Body of pancreas (tissue), 4 donors: ENCODE measurements around the gene ATE1. TPM values are rescaled to one million over a fixed set of nuclear protein-coding genes. Genes with fewer than 3 reads are reported as not detected.

Experiments
- ATAC-seq: fragments of 150-250 bp; one replicate; pipeline ENCODE4 v1.9.1; 2016
- DNase-seq, 4 donors: peaks; one replicate each; pipeline ENCODE4 v3.0.0-alpha.2; 2019
- H3K27ac ChIP-seq, 4 donors: fragments of 200-600 bp; sonication (generic); 1 replicate in 3 of 4; 2 replicates in 1 of 4; pipeline versions ENCODE4 v1.5.1 to v1.6.1; 2016 to 2019; ENCODE audit warnings: mild to moderate bottlenecking in 1 of 4, mixed read lengths in 1 of 4, moderate library complexity in 1 of 4
- H3K27me3 ChIP-seq, 2 donors: fragments of 200-600 bp; sonication (generic); one replicate each; pipeline ENCODE4 v1.6.0; 2016; ENCODE audit warnings: mild to moderate bottlenecking in 1 of 2
- H3K36me3 ChIP-seq, 2 donors: fragments of 200-600 bp; sonication (generic); replicated peaks in 1 of 2; 2 replicates each; pipeline ENCODE4 v1.5.1; 2016; ENCODE audit warnings: low read depth in 2 of 2; ENCODE audit not compliant: insufficient read depth in 1 of 2
- H3K4me1 ChIP-seq: fragments of 200-600 bp; sonication (generic); one replicate; pipeline ENCODE4 v1.6.0; 2016
- H3K4me3 ChIP-seq, 2 donors: fragments of 200-600 bp; sonication (generic); 1 replicate in 1 of 2; 2 replicates in 1 of 2; pipeline ENCODE4 v1.5.1; 2016 to 2019
- H3K9me3 ChIP-seq, 3 donors: fragments of 200-600 bp; sonication (generic); 1 replicate in 2 of 3; 2 replicates in 1 of 3; pipeline ENCODE4 v1.5.1; 2016
- CTCF ChIP-seq, 7 experiments: fragments of 450-650 bp in 4 of 7; fragments of 200-600 bp in 3 of 7; sonication (generic) in 3 of 7; IDR thresholded peaks; one replicate each; pipeline ENCODE4 v1.5.1; 2016 to 2019; ENCODE audit warnings: antibody characterized with exemption in 7 of 7
- POLR2A ChIP-seq, 3 donors: fragments of 450-650 bp; IDR thresholded peaks; one replicate each; pipeline ENCODE4 v1.6.1; 2016; ENCODE audit warnings: antibody characterized with exemption in 3 of 3, mild to moderate bottlenecking in 2 of 3
- WGBS, 2 donors: methylation state at CpG; one replicate each; pipeline ENCODE4 v1.1.5; 2017; 5-methylcytosine and 5-hydroxymethylcytosine counted together
- intact Hi-C: fragments of 100-400 bp; cut with DNase I; formaldehyde crosslinking; loops from one replicate; pipeline ENCODE4 v1.15.1; 2023
- total RNA-seq, 2 donors: library from RNA; depleted of rRNA; stranded (reverse); fragments of >200 nt; gene quantifications; one replicate each; pipeline ENCODE4 v1.1.0, GENCODE V29; 2016

ATE1 gene
- total RNA-seq, 2 donors from 2014 or later = 15.0 to 19.8 TPM

DNA sequence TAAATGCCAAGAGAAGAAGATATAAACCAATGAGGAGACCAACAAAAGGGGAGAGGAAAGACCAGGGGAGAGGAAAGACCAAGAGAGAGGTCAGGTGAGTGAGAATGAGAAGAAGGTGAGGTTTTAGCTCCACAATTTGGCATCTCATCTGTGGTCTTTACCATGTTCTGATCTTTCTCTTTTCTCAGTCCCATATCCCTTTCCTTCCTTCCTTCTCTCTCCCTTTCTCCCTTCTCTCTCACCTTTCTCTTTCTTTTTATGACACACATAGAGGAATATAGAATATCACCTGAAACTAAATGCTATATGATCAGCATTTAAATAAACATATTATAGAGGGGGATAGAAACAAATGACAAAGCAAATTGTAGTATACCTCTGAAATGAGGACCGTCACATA is 57.4 kb downstream of the ATE1 start:
- Histone ChIP-seq H3K27ac (no peak overlapping the region), H3K4me1 (no peaks in the 10 kb centered on the region), H3K27me3 (no peaks in the 10 kb centered on the region), H3K36me3 (peaks cover 0 to 3% of the 10 kb centered on the region in 2 donors), H3K9me3 (no peaks in the 10 kb centered on the region), H3K4me3 (no peak overlapping the region)
- WGBS, 2 donors = 94 to 97% methylated on average over 1 of the region's 1 CpG
- DNase-seq (no peak), ATAC-seq (no peak)
- intact Hi-C loops = no loop called here
- no peak for TF ChIP-seq POLR2A (IDR thresholded peaks at IDR 0.05)
- TF ChIP-seq CTCF (IDR thresholded peaks at IDR 0.05) = no peak

GRCh38 chr10:121865554-121865953 is 62.3 kb downstream of the ATE1 start:
- TF ChIP-seq POLR2A (IDR thresholded peaks at IDR 0.05) = no peak
- no peak for TF ChIP-seq CTCF (IDR thresholded peaks at IDR 0.05)
- no peak overlapping the region for H3K27ac ChIP-seq
- H3K4me1 ChIP-seq = no peaks in the 10 kb centered on the region
- 93 to 95% methylated on average over 4 of the region's 4 CpGs for WGBS, 2 donors
- intact Hi-C loops = no loop called here
- H3K36me3 ChIP-seq = peaks cover 0 to 3% of the 10 kb centered on the region in 2 donors
- no peak overlapping the region for H3K4me3 ChIP-seq
- no peak for DNase-seq
- H3K27me3 ChIP-seq = no peaks in the 10 kb centered on the region
- no peaks in the 10 kb centered on the region for H3K9me3 ChIP-seq
- ATAC-seq = no peak

GRCh38 chr10:121864653-121865052 is 63.2 kb downstream of the ATE1 start:
- Histone ChIP-seq H3K4me3 (no peak overlapping the region), H3K36me3 (peaks cover 0 to 3% of the 10 kb centered on the region in 2 donors), H3K4me1 (no peaks in the 10 kb centered on the region), H3K27ac (no peak overlapping the region), H3K27me3 (no peaks in the 10 kb centered on the region), H3K9me3 (no peaks in the 10 kb centered on the region)
- ATAC-seq (no peak), DNase-seq (no peak)
- intact Hi-C loops = no loop called here
- TF ChIP-seq POLR2A (IDR thresholded peaks at IDR 0.05) = no peak
- TF ChIP-seq CTCF (IDR thresholded peaks at IDR 0.05) = no peak
- whole genome bisulfite sequencing, 2 donors = 77 to 86% methylated on average over 3 of the region's 3 CpGs

- Histone ChIP-seq H3K27me3 (no peaks in the 10 kb centered on the region), H3K27ac (no peak overlapping the region), H3K9me3 (no peaks in the 10 kb centered on the region), H3K4me3 (no peak overlapping the region), H3K36me3 (peaks cover 0 to 3% of the 10 kb centered on the region in 2 donors), H3K4me1 (no peaks in the 10 kb centered on the region)
- WGBS, 2 donors = 77 to 84% methylated on average over 5 of the region's 5 CpGs
- no peak for ATAC-seq
- DNase-seq = no peak
- intact Hi-C loops = no loop called here
- TF ChIP-seq POLR2A (IDR thresholded peaks at IDR 0.05) = no peak
- no peak for TF ChIP-seq CTCF (IDR thresholded peaks at IDR 0.05)
These were observed 63.7 kb downstream of the ATE1 start for GRCh38 chr10:121864168-121864567.

GRCh38 chr10:121862649-121863048 is 65.2 kb downstream of the ATE1 start:
- TF ChIP-seq POLR2A (IDR thresholded peaks at IDR 0.05) (no peak), CTCF (IDR thresholded peaks at IDR 0.05) (no peak)
- no peaks in the 10 kb centered on the region for H3K4me1 ChIP-seq
- no peak for DNase-seq
- no peaks in the 10 kb centered on the region for H3K9me3 ChIP-seq
- H3K27ac ChIP-seq = no peak overlapping the region
- H3K27me3 ChIP-seq = no peaks in the 10 kb centered on the region
- 89 to 91% methylated on average over 4 of the region's 4 CpGs for WGBS, 2 donors
- intact Hi-C loops = no loop called here
- H3K4me3 ChIP-seq = no peak overlapping the region
- H3K36me3 ChIP-seq = no peaks in the 10 kb centered on the region
- ATAC-seq = no peak
